Ammon's horn (tissue), 1 donor: ENCODE results near the gene TEF.
"Not testable (repeated sequence)": the region's sequence is repeated elsewhere in the genome, so short reads cannot be mapped to it uniquely, and the experiment has no call there.

ENCODE experiments used
- DNase-seq: peaks from one replicate; pipeline ENCODE4 v3.0.0-alpha.2; 2016; ENCODE audit warnings: low spot score

Gene TEF

GRCh38 chr22:41429232-41429950 lies 47.6 kb downstream of the TEF start:
- DNase-seq: peak; percentile 64

- no peak for DNase-seq
Observed at GRCh38 chr22:41429951-41430332, 48.2 kb downstream of the TEF start.

GRCh38 chr22:41431656-41432055 lies 49.9 kb downstream of the TEF start:
- DNase-seq: no peak

GRCh38 chr22:41433480-41433879 lies 51.7 kb downstream of the TEF start:
- not testable (repeated sequence) for DNase-seq

- not testable (repeated sequence) for DNase-seq
Observed at GRCh38 chr22:41434361-41435003, 52.7 kb downstream of the TEF start.

GRCh38 chr22:41435560-41435959 lies 53.8 kb downstream of the TEF start:
- no peak for DNase-seq

GRCh38 chr22:41436322-41437113 lies 54.8 kb downstream of the TEF start:
- no peak for DNase-seq

GRCh38 chr22:41437198-41437597 lies 55.5 kb downstream of the TEF start:
- DNase-seq: no peak

- not testable (repeated sequence) for DNase-seq
Observed at GRCh38 chr22:41440511-41440910, 58.8 kb downstream of the TEF start.

GRCh38 chr22:41442240-41442792 lies 60.6 kb downstream of the TEF start:
- peak; percentile 42 for DNase-seq

- DNase-seq: peak; percentile 95
Observed at GRCh38 chr22:41444360-41445128, 62.8 kb downstream of the TEF start.

- DNase-seq: peak; percentile 41
Observed at GRCh38 chr22:41445129-41446056, 63.7 kb downstream of the TEF start.

GRCh38 chr22:41446057-41446501 lies 64.3 kb downstream of the TEF start:
- peak; percentile 23 for DNase-seq

- peak; percentile 97 for DNase-seq
Observed at GRCh38 chr22:41446639-41447434, 65.1 kb downstream of the TEF start, which contains the start of gene TOB2. Gene TOB2 (minus strand): TSS chr22:41446801. CDS start chr22:41437345, 9,456 bp downstream.

- DNase-seq: peak; percentile 78
Observed at GRCh38 chr22:41447435-41448188, 65.9 kb downstream of the TEF start.

- peak; percentile 100 for DNase-seq
Observed at GRCh38 chr22:41448189-41448808, 66.6 kb downstream of the TEF start.
